KMS-11 (cell line): ENCODE measurements around the gene HMGN3.
"Not testable (repeated sequence)": the region's sequence is repeated elsewhere in the genome, so short reads cannot be mapped to it uniquely, and the experiment has no call there.

ENCODE experiments used
- H2AFZ ChIP-seq: fragments of 200-600 bp; sonication (generic); 2 replicates; pipeline ENCODE4 v1.6.1; 2016; ENCODE audit warnings: antibody characterized with exemption, mixed run types, low read depth
- H3K27ac ChIP-seq: fragments of 200-600 bp; sonication (generic); 2 replicates; pipeline ENCODE4 v1.6.1; 2016; ENCODE audit warnings: mild to moderate bottlenecking, mixed run types
- H3K27me3 ChIP-seq: fragments of 200-600 bp; sonication (generic); 2 replicates; pipeline ENCODE4 v1.6.1; 2017; ENCODE audit warnings: mild to moderate bottlenecking, low read depth, mixed run types, moderate library complexity; ENCODE audit not compliant: insufficient read depth
- H3K36me3 ChIP-seq: fragments of 200-600 bp; sonication (generic); 2 replicates; pipeline ENCODE4 v1.6.1; 2017; ENCODE audit warnings: mild to moderate bottlenecking, mixed run types; ENCODE audit not compliant: insufficient read depth
- H3K4me1 ChIP-seq: fragments of 200-600 bp; sonication (generic); 2 replicates; pipeline ENCODE4 v1.6.1; 2016; ENCODE audit warnings: mild to moderate bottlenecking, low read depth, mixed run types; ENCODE audit not compliant: poor library complexity, severe bottlenecking
- H3K4me2 ChIP-seq: fragments of 200-600 bp; sonication (generic); 2 replicates; pipeline ENCODE4 v1.7.0; 2016; ENCODE audit warnings: mild to moderate bottlenecking, mixed run types
- H3K4me3 ChIP-seq: fragments of 200-600 bp; sonication (generic); IDR thresholded peaks from 2 replicates; pipeline ENCODE4 v1.6.1; 2017; ENCODE audit warnings: low read depth, low read length, mixed read lengths; ENCODE audit not compliant: insufficient read depth
- H3K79me2 ChIP-seq: fragments of 200-600 bp; sonication (generic); 2 replicates; pipeline ENCODE4 v1.6.1; 2016; ENCODE audit warnings: low read depth, mixed run types; ENCODE audit not compliant: insufficient read depth
- H3K9ac ChIP-seq: fragments of 200-600 bp; sonication (generic); 2 replicates; pipeline ENCODE4 v1.6.1; 2016; ENCODE audit warnings: mild to moderate bottlenecking, mixed run types
- H4K20me1 ChIP-seq: fragments of 200-600 bp; sonication (generic); 2 replicates; pipeline ENCODE4 v1.6.1; 2016; ENCODE audit warnings: mild to moderate bottlenecking, mixed run types; ENCODE audit not compliant: insufficient read depth
- CTCF ChIP-seq: fragments of 200-600 bp; sonication (generic); conservative IDR thresholded peaks from 2 replicates; pipeline ENCODE4 v1.6.1; 2017; ENCODE audit warnings: low read depth, mild to moderate bottlenecking, antibody characterized with exemption, low read length, moderate library complexity, mixed read lengths

HMGN3 gene

GRCh38 chr6:79257381-79258205 is 23.1 kb upstream of the HMGN3 start:
- H3K4me1 ChIP-seq, result no peaks in the 10 kb centered on the region
- H2AFZ ChIP-seq, result no peak overlapping the region
- no peaks in the 10 kb centered on the region for H3K79me2 ChIP-seq
- no peaks in the 10 kb centered on the region for H3K27me3 ChIP-seq
- no peak overlapping the region for H3K9ac ChIP-seq
- no peak overlapping the region for H3K4me3 ChIP-seq
- TF ChIP-seq CTCF, result no peak
- no peaks in the 10 kb centered on the region for H3K36me3 ChIP-seq
- no peaks in the 10 kb centered on the region for H4K20me1 ChIP-seq
- no peak overlapping the region for H3K27ac ChIP-seq
- no peak overlapping the region for H3K4me2 ChIP-seq

- H3K4me1 ChIP-seq, H2AFZ ChIP-seq, H3K9ac ChIP-seq, H3K27me3 ChIP-seq, H3K4me3 ChIP-seq, H3K79me2 ChIP-seq, H4K20me1 ChIP-seq, H3K4me2 ChIP-seq, H3K36me3 ChIP-seq, H3K27ac ChIP-seq: not testable (repeated sequence)
Observed at GRCh38 chr6:79256770-79257169, 22.3 kb upstream of the HMGN3 start.

- peaks cover 10% of the 10 kb centered on the region for H3K4me1 ChIP-seq
- H2AFZ ChIP-seq, H3K4me2 ChIP-seq, H3K36me3 ChIP-seq, H3K27me3 ChIP-seq, H4K20me1 ChIP-seq, H3K27ac ChIP-seq, H3K4me3 ChIP-seq, H3K79me2 ChIP-seq, H3K9ac ChIP-seq: not testable (repeated sequence)
Observed at GRCh38 chr6:79255086-79255485, 20.6 kb upstream of the HMGN3 start.

- Histone ChIP-seq H2AFZ (no peak overlapping the region), H4K20me1 (no peaks in the 10 kb centered on the region), H3K4me2 (0 out of 2 replicates have a peak overlapping the region, but pooled peaks have one; percentile 55), H3K36me3 (no peaks in the 10 kb centered on the region), H3K9ac (no peak overlapping the region), H3K27me3 (no peaks in the 10 kb centered on the region), H3K27ac (no peak overlapping the region), H3K4me3 (no peak overlapping the region), H3K4me1 (peaks cover 30% of the 10 kb centered on the region), H3K79me2 (no peaks in the 10 kb centered on the region)
- TF ChIP-seq CTCF, result no peak
Observed at GRCh38 chr6:79250559-79250958, 16.1 kb upstream of the HMGN3 start.

- peak overlapping the region; percentile 39; the same call in 1 of the 2 replicates for H3K27ac ChIP-seq
- TF ChIP-seq CTCF, result 0 out of 2 replicates have a peak, but pooled peaks have one; percentile 23
- no peaks in the 10 kb centered on the region for H4K20me1 ChIP-seq
- H3K27me3 ChIP-seq, result no peaks in the 10 kb centered on the region
- no peaks in the 10 kb centered on the region for H3K79me2 ChIP-seq
- no peak overlapping the region for H3K4me3 ChIP-seq
- peak overlapping the region; percentile 23; the same call in 1 of the 2 replicates for H2AFZ ChIP-seq
- no peak overlapping the region for H3K9ac ChIP-seq
- H3K4me1 ChIP-seq, result peaks cover 30% of the 10 kb centered on the region
- peak overlapping the region; percentile 55; the same call in 1 of the 2 replicates for H3K4me2 ChIP-seq
- H3K36me3 ChIP-seq, result no peaks in the 10 kb centered on the region
Observed at GRCh38 chr6:79250107-79250514, 15.6 kb upstream of the HMGN3 start.
